ENCODE results near the gene ATF3. TPM values are rescaled to one million over a fixed set of nuclear protein-coding genes. Genes with fewer than 3 reads are reported as not detected.

Gene ATF3
- polyA plus RNA-seq, 1 donor from 2014 or later = 7.2 TPM

- H3K9me3 ChIP-seq (ENCODE audit: low read length) = no peaks in the 10 kb centered on the region
- no peaks in the 10 kb centered on the region for H3K36me3 ChIP-seq (ENCODE audit: insufficient read depth, low read length)
- H3K4me2 ChIP-seq (ENCODE audit: low read length) = no peak overlapping the region
- TF ChIP-seq CTCF (IDR thresholded peaks at IDR 0.05; ENCODE audit: poor library complexity, severe bottlenecking) = no peak
- TF ChIP-seq TAF1 (IDR thresholded peaks at IDR 0.05; ENCODE audit: low read depth) = no peak
- no peak for TF ChIP-seq EP300 (conservative IDR thresholded peaks at IDR 0.05; ENCODE audit: poor library complexity, severe bottlenecking)
- no peak for TF ChIP-seq SMC3 (conservative IDR thresholded peaks at IDR 0.05; ENCODE audit: poor library complexity)
- no peak for TF ChIP-seq EZH2 (IDR thresholded peaks at IDR 0.05; ENCODE audit: borderline replicate concordance, insufficient read depth, low read length, poor library complexity, severe bottlenecking)
- TF ChIP-seq REST (IDR thresholded peaks at IDR 0.05; ENCODE audit: borderline replicate concordance) = no peak
- TF ChIP-seq POLR2AphosphoS5 (IDR thresholded peaks at IDR 0.05) = no peak
- TF ChIP-seq MXI1 (conservative IDR thresholded peaks at IDR 0.05; ENCODE audit: poor library complexity, severe bottlenecking) = no peak
- no peak for TF ChIP-seq RAD21 (conservative IDR thresholded peaks at IDR 0.05)
- no peak overlapping the region for H2AFZ ChIP-seq (ENCODE audit: low read depth, low read length)
- H3K9me2 ChIP-seq (ENCODE audit: insufficient read depth, low read length) = no peaks in the 10 kb centered on the region
- no peaks in the 10 kb centered on the region for H3K79me2 ChIP-seq (replicated peaks; ENCODE audit: insufficient read depth, low read length)
- H3K9ac ChIP-seq (ENCODE audit: low read length) = no peak overlapping the region
- no peaks in the 10 kb centered on the region for H3K27me3 ChIP-seq (ENCODE audit: insufficient read depth, low read depth, low read length)
- no peaks in the 10 kb centered on the region for H3F3A ChIP-seq (ENCODE audit: insufficient read depth, low read length, poor library complexity, severe bottlenecking)
- no peak overlapping the region for H3K27ac ChIP-seq (ENCODE audit: low read length)
- H4K20me1 ChIP-seq (ENCODE audit: insufficient read depth) = no peaks in the 10 kb centered on the region
- no peak overlapping the region for H3K4me3 ChIP-seq (ENCODE audit: low read length)
These were observed 13.9 kb upstream of the ATF3 start for GRCh38 chr1:212594640-212595039.

GRCh38 chr1:212595229-212595628 is 13.3 kb upstream of the ATF3 start:
- H3K9me2 ChIP-seq (ENCODE audit: insufficient read depth, low read length) = no peaks in the 10 kb centered on the region
- H4K20me1 ChIP-seq (ENCODE audit: insufficient read depth) = no peaks in the 10 kb centered on the region
- H3K36me3 ChIP-seq (ENCODE audit: insufficient read depth, low read length) = no peaks in the 10 kb centered on the region
- no peak overlapping the region for H2AFZ ChIP-seq (ENCODE audit: low read depth, low read length)
- no peaks in the 10 kb centered on the region for H3K79me2 ChIP-seq (replicated peaks; ENCODE audit: insufficient read depth, low read length)
- no peaks in the 10 kb centered on the region for H3K9me3 ChIP-seq (ENCODE audit: low read length)
- H3K4me2 ChIP-seq (ENCODE audit: low read length) = no peak overlapping the region
- H3K4me3 ChIP-seq (ENCODE audit: low read length) = no peak overlapping the region
- H3K27me3 ChIP-seq (ENCODE audit: insufficient read depth, low read depth, low read length) = no peaks in the 10 kb centered on the region
- no peak overlapping the region for H3K9ac ChIP-seq (ENCODE audit: low read length)
- TF ChIP-seq EP300 (conservative IDR thresholded peaks at IDR 0.05; ENCODE audit: poor library complexity, severe bottlenecking) = no peak
- TF ChIP-seq CTCF (IDR thresholded peaks at IDR 0.05; ENCODE audit: poor library complexity, severe bottlenecking) = no peak
- TF ChIP-seq MXI1 (conservative IDR thresholded peaks at IDR 0.05; ENCODE audit: poor library complexity, severe bottlenecking) = no peak
- no peak for TF ChIP-seq EZH2 (IDR thresholded peaks at IDR 0.05; ENCODE audit: borderline replicate concordance, insufficient read depth, low read length, poor library complexity, severe bottlenecking)
- TF ChIP-seq REST (IDR thresholded peaks at IDR 0.05; ENCODE audit: borderline replicate concordance) = no peak
- TF ChIP-seq RAD21 (conservative IDR thresholded peaks at IDR 0.05) = no peak
- no peak for TF ChIP-seq POLR2AphosphoS5 (IDR thresholded peaks at IDR 0.05)
- no peak for TF ChIP-seq SMC3 (conservative IDR thresholded peaks at IDR 0.05; ENCODE audit: poor library complexity)
- TF ChIP-seq TAF1 (IDR thresholded peaks at IDR 0.05; ENCODE audit: low read depth) = no peak
- H3K27ac ChIP-seq (ENCODE audit: low read length) = no peak overlapping the region
- no peaks in the 10 kb centered on the region for H3F3A ChIP-seq (ENCODE audit: insufficient read depth, low read length, poor library complexity, severe bottlenecking)
